IPS-NIHi7 (cell line): ENCODE data around the gene PDE6C.
A peak's percentile ranks its signal among the peaks of the same experiment; 100 is the strongest.

ENCODE experiments used
- DNase-seq: peaks from one replicate; pipeline ENCODE4 v3.0.0; 2012; ENCODE audit warnings: mixed read lengths; ENCODE audit errors: extremely low spot score

PDE6C gene

DNA sequence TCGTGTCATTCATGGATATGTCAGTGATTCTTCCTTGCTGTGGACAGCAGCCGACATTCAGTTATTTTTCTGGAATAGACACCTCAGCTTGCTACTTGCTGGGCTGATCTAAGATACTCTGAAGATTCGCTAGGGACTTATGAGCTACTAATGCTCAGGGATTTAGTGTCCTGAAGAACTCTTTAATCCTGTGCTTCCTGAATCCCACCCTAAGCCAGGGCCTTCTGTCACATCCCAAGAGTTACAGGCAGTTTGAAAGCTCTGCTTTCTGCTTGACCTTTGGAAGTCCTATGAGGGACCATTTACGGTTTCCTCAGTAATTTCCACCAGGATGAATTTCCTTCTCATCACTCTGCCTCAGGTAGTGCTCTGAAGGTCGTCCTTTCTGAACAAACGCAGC lies at the start of gene PDE6C:
Gene PDE6C (plus strand): TSS at position 227 of the 400 bp plus-strand sequence. CDS start 189 bp downstream, outside the sequence.
- no peak for DNase-seq

DNA sequence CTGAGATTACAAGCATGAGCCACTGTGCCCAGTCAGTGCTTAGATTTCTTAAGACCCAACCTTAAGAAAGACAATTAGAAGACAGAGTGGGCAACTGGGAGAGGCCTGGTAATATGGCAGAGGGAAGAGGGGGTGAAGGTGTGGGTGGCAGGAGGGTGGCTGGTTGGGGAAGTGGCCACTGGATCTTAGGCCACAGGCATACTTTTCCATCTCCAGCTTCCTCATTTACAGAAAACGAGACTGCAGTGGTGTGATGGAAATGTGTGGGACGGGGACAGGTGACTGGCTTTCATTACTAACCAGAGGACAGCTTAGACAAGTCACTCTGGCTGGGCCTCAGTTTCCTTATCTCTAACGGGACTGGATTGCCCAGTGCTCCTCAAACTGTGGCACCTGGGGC lies 46.9 kb upstream of the PDE6C start:
- no peak for DNase-seq

DNA sequence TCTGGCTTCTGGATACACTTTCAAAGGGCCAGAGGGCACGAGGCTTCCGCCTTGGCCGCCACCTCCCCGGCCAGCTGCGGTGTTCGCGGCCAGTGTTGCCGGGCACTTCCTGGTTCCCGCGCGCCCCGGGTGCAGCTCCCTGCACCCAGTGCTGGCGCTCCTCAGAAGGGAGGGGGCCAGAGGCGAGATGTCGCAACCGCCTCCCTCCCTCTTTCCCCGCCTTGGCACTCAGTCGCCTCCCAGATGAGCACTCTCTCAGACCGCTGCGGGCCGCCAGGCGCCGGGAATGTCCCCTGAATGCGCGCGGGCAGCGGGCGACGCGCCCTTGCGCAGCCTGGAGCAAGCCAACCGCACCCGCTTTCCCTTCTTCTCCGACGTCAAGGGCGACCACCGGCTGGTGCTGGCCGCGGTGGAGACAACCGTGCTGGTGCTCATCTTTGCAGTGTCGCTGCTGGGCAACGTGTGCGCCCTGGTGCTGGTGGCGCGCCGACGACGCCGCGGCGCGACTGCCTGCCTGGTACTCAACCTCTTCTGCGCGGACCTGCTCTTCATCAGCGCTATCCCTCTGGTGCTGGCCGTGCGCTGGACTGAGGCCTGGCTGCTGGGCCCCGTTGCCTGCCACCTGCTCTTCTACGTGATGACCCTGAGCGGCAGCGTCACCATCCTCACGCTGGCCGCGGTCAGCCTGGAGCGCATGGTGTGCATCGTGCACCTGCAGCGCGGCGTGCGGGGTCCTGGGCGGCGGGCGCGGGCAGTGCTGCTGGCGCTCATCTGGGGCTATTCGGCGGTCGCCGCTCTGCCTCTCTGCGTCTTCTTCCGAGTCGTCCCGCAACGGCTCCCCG lies 45.7 kb upstream of the PDE6C start, which contains the start of gene FFAR4:
Gene FFAR4 (plus strand): TSS at position 231 of the 842 bp plus-strand sequence. CDS start 56 bp downstream, at position 287.
- DNase-seq, result peak; percentile 68

DNA sequence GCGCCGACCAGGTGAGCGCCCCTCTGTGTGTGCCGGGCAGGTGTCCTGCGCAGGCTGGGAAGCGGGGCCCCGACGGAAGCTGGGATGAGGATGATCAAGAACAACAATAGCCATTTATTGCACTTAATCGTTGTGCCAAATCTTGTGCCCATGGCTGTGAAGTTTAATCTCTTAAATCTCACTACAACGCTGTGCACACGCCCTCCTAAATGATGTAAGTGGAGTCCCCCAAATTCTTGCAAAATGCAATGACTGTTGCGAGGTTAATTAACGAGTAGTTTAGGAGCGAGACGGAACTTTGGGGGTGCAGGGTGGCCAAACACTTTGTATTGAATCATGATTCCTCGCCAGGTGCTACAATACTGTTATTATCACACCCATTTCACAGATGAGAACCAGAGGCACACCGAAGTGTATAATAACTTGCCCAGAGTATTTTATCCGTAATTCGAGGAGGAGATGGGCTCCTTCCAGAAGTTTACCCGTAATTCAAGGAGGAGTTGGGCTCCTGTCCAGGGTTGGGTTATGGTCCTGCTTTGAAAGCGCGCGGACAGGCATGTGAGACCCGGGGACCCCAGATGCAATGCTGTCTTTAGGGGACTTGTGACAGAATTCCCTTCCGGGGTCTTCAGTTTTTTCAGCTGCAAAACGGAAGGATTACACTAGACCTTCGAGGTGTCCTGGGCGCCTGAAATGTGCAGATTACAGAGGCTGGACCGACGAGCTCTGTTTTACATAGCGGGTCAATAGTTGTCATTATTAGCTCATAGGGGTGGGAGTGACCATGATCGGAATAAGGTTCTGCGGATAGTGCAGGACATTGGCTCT lies 44.8 kb upstream of the PDE6C start:
- DNase-seq, result no peak

DNA sequence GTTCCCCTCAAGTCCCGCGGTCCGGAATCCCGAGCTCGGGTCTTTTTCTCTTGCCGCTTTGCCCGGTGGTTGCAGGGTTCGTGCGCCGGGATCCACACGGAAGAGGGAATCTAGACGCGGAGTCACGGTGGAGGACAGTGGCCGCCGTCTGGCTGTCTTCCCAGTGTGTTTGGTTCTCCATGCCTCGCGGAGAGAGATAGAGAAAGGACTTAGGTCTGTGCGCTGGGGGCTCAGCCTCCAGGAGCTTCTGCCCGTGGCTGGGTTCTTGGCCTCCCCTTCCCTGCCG lies 44.3 kb upstream of the PDE6C start:
- DNase-seq, result no peak

DNA sequence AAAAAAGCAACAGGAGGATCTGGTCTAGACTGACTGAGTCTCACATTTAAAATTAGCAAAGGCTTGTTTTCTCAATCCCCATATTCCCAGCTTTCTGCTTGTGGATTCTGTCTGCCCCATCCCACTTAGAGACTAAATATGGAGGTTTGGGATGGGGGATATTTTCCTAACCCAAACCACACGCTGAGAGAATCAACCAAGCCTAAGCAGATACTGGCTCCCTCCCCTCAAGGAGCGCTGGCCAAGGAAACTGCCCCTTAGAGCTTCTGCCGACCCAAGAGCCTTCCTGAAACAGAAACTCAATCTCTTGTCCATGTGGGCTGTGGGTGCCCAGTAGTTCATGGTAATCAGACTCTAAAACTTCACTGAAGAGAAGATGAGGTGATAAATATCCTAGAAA lies 42.0 kb upstream of the PDE6C start:
- peak; percentile 35 for DNase-seq

DNA sequence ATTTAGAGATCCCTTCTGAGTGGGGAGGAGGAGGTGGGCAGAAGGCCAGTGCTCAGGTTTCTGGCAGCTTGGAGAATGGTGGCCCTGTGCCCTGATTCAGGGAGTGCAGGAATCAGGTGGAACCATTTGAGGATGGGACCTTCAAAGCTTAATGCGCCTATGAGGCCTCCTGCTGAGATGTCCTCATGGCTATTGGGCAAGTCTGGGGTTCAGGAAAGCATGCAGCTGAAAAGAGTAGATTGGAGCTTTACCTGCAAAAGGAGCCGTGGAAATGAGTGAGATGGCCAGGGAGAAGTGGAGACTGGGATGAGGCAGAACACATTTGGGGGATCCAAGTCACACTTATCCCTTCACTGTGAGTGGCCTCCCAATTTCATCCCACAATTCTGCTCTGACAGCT lies 39.7 kb upstream of the PDE6C start:
- no peak for DNase-seq

DNA sequence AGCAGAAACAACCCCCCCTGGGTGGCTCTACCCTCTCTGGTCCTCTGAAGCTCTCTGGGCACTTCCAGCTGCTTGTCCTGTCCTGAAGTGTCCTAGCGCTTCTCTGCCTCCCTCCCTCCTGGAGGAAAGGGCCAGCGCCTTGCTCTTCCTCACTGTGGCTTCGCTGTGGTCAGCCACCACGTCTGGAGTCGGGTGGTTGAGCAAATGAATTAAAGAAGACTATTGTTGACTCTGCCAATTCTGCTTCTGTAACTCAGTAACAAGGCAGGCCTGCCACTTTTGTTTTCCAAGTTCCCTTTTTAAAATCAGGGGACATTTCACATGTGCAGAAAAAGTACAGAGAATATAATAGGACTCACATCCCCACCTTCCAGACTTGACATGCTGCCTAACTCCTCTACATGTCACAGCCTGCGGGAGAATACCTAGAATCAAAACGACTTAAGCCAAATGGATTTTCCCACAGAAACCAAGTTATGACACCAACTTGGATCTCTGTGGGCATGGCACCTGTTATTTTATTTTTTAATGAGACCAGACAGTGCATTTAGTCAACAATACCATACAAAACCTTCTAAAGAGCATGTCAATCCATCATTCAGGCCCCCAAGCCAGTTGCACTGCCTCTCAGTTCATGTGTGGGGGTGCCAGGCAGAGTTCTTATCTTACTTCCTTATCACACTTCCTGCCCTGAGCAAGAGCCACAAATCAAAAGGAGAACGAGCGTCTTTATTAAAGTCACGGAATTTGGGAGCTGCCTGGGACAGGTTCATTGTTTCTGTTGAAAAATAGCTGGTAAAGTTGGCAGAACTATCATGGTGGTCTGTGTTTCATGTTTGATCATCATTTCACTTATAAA lies 39.1 kb upstream of the PDE6C start:
- DNase-seq, result no peak

DNA sequence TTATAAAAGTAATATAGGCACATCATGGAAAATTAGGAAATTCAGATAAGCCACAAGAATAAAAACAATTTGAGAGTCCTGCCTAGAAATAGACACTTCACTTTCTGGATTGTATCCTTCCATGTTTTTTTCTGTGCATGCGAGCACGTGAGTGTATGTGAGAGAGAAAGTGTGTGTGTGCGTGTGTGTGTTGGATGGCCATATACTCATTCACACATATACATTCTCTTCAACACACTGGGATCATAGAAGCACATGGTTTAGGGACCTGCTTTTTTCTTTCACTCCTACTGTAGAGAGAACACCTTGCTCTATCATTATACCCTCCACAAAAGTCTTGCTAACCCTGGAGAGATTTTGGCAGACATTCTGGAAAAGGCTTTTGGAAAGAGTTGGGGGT lies 38.4 kb upstream of the PDE6C start:
- no peak for DNase-seq

DNA sequence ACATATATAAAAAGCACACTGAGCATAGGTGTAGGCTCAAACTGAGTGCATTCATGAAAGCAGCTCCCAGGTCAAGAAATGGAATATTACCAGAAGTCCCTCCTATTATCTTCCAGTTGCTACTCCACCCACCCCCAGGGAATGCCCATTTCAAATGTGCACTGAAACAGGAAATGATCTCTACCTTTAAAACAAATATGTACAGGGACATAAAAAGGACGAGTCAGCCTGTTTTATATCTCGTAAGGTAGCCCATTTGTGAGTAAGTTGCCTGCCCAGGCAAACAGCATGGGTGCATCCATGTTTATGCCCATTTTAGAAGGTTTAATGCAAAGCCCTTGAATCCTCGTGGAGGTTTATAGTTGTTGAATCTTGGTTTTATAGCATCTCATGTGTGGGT lies 35.4 kb upstream of the PDE6C start:
- no peak for DNase-seq

DNA sequence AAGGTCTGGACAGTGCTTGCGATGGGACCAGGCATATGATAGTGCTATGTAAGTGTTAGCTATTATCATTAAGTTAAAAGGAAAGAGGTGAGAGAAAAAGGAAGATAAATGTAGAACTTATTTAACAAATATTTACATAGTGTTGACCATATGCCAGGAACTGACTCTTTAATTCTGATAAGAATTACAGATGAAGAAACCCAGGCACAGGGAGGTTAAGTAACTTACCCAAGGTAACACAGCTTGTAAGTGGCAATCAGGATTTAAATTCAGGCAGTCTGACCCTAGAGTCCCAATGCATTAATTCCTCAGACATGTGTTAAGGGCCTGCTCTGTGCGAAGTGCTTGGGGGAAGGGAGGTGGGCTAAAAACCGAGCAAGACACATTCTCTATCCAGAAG lies 34.8 kb upstream of the PDE6C start:
- no peak for DNase-seq

DNA sequence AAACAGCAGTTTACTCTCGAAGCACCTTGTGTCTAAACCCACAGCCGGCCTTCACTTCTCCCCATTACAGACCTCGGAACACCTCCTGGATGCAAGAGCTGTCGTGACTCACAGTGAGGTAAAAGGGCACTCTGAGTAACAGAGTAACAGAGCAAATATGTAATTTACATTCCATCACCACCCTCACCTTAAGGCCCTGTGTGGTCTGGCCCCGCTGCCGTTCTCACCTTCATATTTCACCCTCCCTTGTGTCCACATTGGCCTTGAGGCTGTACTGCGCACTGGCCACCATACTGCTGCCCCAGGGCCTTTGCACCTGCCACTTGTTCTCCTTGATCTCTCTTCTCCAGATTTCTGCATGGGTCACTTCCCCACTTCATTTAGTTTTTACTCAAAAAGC lies 33.2 kb upstream of the PDE6C start:
- DNase-seq, result no peak

DNA sequence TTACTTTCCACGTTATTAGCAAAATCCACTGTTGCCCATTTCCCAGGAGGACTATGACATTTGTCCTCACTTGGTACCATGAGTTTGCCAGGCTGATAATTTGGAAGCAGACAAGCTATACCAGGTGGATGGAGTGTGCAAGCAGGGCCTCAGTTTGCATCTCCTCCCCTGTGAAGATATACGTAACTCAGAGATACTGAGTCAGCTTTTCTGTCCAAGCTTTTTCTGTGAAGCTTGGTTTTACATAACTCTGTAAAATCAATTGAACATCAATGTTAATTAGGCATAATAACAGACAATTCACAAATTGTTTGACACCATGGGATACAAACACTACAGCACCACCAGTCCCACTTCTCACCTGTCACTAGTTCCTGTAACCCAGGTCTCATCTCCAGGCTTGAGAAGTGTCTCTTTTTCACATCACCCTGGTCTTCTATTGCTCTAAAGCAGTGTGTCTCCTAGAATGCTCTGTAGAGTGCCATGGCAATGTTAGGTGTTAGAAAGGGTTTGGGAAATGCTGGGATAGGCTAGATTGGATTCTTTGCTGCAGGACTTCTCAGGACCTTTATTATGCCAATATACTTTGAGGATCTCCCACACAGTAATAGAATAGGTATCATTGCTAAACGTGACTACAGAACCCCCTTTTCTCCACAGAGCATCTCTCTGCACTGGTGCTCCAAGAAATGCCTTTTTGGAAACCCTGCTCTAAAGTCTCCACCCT lies 32.2 kb upstream of the PDE6C start:
- DNase-seq, result no peak

DNA sequence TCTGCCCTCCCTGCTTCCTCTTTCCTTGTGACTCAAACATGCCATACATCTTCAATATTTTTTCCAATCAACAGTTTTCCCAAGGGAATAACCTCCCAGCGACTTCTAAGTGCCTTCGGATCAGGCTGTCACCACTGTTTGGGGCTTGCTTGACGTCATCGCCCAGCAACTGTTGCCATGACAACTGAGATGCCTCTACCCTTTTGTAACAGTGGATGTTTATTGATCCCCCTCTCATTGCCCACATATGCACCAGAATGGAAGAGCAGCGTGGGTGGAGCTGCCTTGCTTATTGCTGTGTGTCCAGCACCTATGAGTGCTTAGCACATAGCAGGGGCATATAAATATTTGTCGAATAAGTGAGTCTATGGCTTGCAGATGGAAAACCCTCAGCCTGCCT lies 31.5 kb upstream of the PDE6C start:
- peak; percentile 46 for DNase-seq

DNA sequence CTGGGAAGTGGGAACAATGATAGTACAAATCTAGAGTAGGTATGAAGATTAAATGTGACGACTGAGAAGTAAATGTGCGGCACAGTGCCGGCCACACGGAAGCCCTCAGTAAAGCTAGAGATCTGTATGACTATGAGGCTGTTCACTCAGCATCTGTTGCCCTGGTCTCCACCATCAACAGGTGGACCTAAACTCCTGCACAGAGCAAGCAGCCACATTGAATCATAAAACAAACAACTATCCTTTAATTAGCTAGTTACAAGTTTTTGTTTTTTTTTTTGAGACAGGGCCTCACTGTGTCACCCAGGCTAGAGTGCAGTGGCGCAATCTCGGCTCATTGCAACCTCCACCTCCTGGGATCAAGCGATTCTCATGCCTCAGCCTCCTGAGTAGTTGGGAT lies 27.9 kb upstream of the PDE6C start:
- no peak for DNase-seq

DNA sequence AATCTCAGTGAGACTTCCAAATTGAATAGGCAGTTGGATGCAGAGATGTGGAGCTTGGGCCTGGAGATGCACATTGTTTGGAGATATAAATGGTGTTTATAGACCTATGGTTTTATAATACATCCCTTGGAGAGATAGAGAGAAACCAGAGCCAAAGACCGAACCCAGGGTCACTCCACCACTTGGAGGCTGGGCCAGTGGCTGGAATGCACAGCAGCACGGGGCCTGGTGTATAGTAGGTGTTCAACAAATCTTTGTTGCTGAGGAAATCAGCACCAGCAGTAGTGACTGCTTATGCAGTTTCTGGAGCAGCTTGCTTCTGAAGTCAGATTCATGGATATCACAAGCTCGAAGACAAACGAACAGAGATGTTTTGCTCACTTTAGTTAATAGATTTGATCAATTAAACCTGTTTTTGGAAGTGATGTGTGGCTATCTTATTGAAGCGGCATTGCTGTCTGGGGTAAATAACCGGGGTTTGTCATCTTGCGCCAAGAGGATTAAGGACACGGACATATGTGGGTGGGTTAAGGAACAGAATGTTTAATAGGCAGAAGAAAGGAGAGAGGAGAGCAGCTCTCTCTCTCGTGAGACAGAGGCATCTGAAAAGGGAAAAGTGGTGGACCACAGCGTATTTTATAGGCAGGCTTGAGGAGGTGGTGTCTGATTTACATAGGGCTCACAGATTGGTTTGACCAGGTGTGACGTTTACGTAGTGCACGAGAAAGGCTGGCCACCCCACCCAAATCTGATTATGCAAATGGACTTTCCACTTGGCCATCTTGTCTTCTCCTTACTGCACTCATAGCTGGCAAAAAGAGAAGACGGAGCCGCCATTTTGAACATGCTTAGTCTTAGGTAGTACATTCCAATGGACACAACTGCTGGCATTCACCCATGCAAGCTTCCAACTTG lies 22.4 kb upstream of the PDE6C start:
- DNase-seq, result no peak

DNA sequence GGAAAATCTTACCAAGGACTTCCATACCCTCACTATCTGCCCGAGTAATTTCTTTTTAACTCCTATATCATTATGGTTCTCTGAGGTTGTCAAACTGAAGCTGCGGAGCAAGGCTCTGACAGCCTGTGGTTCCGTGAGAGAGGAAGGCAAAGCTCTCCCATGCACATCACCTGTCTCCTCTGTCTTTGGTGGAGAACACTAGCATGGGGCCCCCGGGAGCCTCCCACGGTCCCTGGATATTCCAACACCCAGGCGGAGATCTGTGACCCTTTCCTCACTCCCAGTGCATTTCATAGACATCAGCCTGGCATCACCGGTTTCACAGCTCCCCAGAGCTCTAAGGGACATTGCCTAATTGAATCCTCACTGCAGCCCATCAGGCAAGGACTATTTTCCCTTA lies 21.7 kb upstream of the PDE6C start:
- DNase-seq, result no peak

DNA sequence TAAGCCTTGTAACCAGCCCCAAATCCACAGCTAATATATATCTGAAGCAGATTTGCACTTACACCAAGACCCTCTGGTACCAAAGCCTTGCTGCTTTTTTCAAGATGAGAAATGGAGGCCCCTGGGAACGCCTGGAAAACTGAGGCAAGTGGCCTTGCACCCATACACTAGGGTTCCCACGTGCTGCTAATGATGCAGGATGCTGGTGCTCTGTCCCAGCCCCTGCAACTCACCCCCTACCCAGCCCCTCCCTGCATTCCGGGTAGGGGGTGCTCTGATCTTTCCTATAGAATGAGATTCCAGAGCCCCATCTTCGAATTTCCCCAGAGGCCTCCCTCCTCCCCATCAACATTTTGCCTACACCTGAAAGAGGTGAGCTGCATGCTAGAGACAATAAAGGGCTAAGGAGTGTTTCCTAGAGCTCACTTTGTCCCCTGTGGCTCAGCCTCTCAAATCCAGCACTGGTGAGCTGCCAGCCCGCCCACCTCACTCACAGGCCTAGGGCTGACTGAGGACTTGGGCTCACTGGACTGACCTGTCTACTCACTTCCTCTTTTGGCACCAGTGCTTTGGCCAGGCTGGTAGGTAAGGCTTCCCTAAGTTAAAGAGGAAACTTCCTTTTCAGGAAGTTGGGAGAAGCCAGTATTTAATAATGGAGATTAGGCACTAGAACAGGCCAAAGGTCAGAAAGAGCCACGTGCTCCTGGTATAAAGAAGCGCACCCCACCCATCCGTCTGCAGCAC lies 21.1 kb upstream of the PDE6C start:
- peak; percentile 46 for DNase-seq

DNA sequence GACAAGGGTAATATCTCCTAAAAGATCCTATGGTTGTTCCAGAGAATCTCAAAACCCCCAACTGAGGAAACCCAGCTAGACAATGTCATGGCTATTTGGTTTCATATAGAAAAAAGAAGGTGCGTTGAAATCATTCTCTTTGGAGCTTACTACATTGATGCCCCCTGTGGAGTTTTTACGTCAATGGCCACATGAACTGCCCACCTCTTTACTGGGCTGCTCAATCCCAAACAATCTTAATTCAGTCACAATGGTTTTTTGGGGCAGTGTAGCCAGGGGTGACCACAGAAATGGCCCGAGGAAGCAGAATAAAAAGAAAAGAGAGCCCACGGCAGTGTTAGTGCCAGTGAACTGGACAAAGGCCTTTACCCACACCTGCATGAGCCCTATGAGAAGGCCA lies 19.1 kb upstream of the PDE6C start:
- DNase-seq, result no peak

DNA sequence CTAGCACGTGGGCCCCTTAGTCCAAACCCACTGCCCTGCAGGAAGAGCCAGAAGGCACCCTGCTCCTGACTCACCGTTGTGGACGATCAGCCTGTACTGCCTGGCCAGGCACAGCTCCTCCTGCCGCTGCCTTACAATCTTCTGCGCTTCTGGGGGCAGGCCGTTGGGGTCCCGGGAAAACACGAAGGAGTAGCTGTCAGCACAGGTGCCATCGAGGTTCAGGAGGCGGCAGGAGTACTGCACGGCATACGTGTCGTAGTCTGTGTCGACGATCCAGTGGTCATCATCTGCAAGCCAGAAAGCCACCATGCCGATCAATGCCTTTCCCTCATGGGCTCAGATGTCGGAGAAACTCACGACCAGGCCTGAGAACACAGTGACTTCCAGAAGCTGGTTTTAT lies 18.6 kb upstream of the PDE6C start:
- DNase-seq, result no peak
